Peyer's patch (tissue), 4 donors: ENCODE results near the gene TRIM37. TPM values are rescaled to one million over a fixed set of nuclear protein-coding genes. Genes with fewer than 3 reads are reported as not detected.
A peak's percentile ranks its signal among the peaks of the same experiment; 100 is the strongest.
"Not testable (repeated sequence)": the region's sequence is repeated elsewhere in the genome, so short reads cannot be mapped to it uniquely, and the experiment has no call there.

Experiments
- DNase-seq, 3 donors: peaks; one replicate each; pipeline ENCODE4 v3.0.0-alpha.2; 2017 to 2019
- H3K27ac ChIP-seq, 4 donors: fragments of 200-600 bp; sonication (generic); one replicate each; pipeline ENCODE4 v1.5.1; 2016 to 2019
- H3K27me3 ChIP-seq, 2 donors: fragments of 200-600 bp; sonication (generic); one replicate each; pipeline ENCODE4 v1.5.1; 2019
- H3K36me3 ChIP-seq, 3 donors: fragments of 200-600 bp; sonication (generic); one replicate each; pipeline ENCODE4 v1.5.1; 2016 to 2019
- H3K4me1 ChIP-seq, 4 donors: fragments of 200-600 bp; sonication (generic); one replicate each; pipeline ENCODE4 v1.5.1; 2016 to 2019
- H3K4me3 ChIP-seq, 4 donors: fragments of 200-600 bp; sonication (generic); 1 replicate in 3 of 4; 2 replicates in 1 of 4; pipeline ENCODE4 v1.5.1; 2016 to 2019; ENCODE audit warnings: mild to moderate bottlenecking in 1 of 4
- H3K9me3 ChIP-seq, 4 donors: fragments of 200-600 bp; sonication (generic); one replicate each; pipeline ENCODE4 v1.5.1; 2016 to 2019; ENCODE audit warnings: mild to moderate bottlenecking in 1 of 4
- CTCF ChIP-seq, 6 experiments: fragments of 450-650 bp in 4 of 6; fragments of 200-600 bp in 2 of 6; sonication (generic) in 1 of 6; IDR thresholded peaks; one replicate each; pipeline ENCODE4 v1.5.1; 2017 to 2019; ENCODE audit warnings: antibody characterized with exemption in 6 of 6, mild to moderate bottlenecking in 3 of 6, moderate library complexity in 1 of 6
- POLR2A ChIP-seq, 2 donors: fragments of 450-650 bp; IDR thresholded peaks; one replicate each; pipeline ENCODE4 v1.5.1; 2017; ENCODE audit warnings: antibody characterized with exemption in 2 of 2, mild to moderate bottlenecking in 2 of 2, moderate library complexity in 2 of 2
- total RNA-seq, 4 donors: library from RNA; depleted of rRNA; stranded (reverse); fragments of >200 nt; gene quantifications; one replicate each; pipeline ENCODE4 v1.1.0, GENCODE V29; 2016

Gene TRIM37
- total RNA-seq, 4 donors from 2014 or later, result 9.8 to 31.4 (median 14.7) TPM

GRCh38 chr17:58968426-58969061 lies 138.1 kb downstream of the TRIM37 start:
- H3K36me3 ChIP-seq, result no peaks in the 10 kb centered on the region
- H3K4me3 ChIP-seq, result no peak overlapping the region
- no peak for TF ChIP-seq CTCF (IDR thresholded peaks at IDR 0.05)
- TF ChIP-seq POLR2A (IDR thresholded peaks at IDR 0.05), result no peak

GRCh38 chr17:58966208-58966607 lies 140.5 kb downstream of the TRIM37 start:
- H3K27ac ChIP-seq, result no peak overlapping the region
- no peaks in the 10 kb centered on the region for H3K36me3 ChIP-seq
- no peaks in the 10 kb centered on the region for H3K9me3 ChIP-seq
- no peak overlapping the region for H3K4me3 ChIP-seq
- H3K27me3 ChIP-seq, result no peaks in the 10 kb centered on the region
- DNase-seq, result no peak
- TF ChIP-seq POLR2A (IDR thresholded peaks at IDR 0.05) (no peak), CTCF (IDR thresholded peaks at IDR 0.05) (no peak)
- H3K4me1 ChIP-seq, result no peaks in the 10 kb centered on the region

More at GRCh38 chr17:58968426-58969061, 138.1 kb downstream of the TRIM37 start:
- Histone ChIP-seq H3K4me1 (no peaks in the 10 kb centered on the region), H3K27me3 (no peaks in the 10 kb centered on the region), H3K27ac (no peak overlapping the region), H3K9me3 (no peaks in the 10 kb centered on the region)
- DNase-seq, result no peak

GRCh38 chr17:58965221-58965620 lies 141.5 kb downstream of the TRIM37 start:
- Histone ChIP-seq H3K36me3 (no peaks in the 10 kb centered on the region), H3K9me3 (no peaks in the 10 kb centered on the region), H3K4me3 (no peak overlapping the region), H3K27me3 (no peaks in the 10 kb centered on the region), H3K4me1 (no peaks in the 10 kb centered on the region), H3K27ac (no peak overlapping the region)
- TF ChIP-seq CTCF (IDR thresholded peaks at IDR 0.05) (no peak), POLR2A (IDR thresholded peaks at IDR 0.05) (no peak)
- DNase-seq, result no peak

- Histone ChIP-seq H3K4me1 (no peaks in the 10 kb centered on the region), H3K27ac (no peak overlapping the region), H3K27me3 (no peaks in the 10 kb centered on the region), H3K9me3 (no peaks in the 10 kb centered on the region), H3K4me3 (no peak overlapping the region), H3K36me3 (no peaks in the 10 kb centered on the region)
- no peak for DNase-seq
- peak in 3 of 6 experiments; percentile 18 to 43 (median 35) for TF ChIP-seq CTCF (IDR thresholded peaks at IDR 0.05)
- TF ChIP-seq POLR2A (IDR thresholded peaks at IDR 0.05), result no peak
These were observed 146.6 kb downstream of the TRIM37 start for GRCh38 chr17:58960068-58960467.

GRCh38 chr17:58957725-58958073 lies 149.0 kb downstream of the TRIM37 start:
- not testable (repeated sequence) for H3K9me3 ChIP-seq, DNase-seq, H3K27me3 ChIP-seq, H3K4me1 ChIP-seq, H3K36me3 ChIP-seq, H3K4me3 ChIP-seq, H3K27ac ChIP-seq

GRCh38 chr17:58956997-58957724 lies 149.5 kb downstream of the TRIM37 start:
- TF ChIP-seq POLR2A (IDR thresholded peaks at IDR 0.05), result no peak
- no peak for TF ChIP-seq CTCF (IDR thresholded peaks at IDR 0.05)
- Histone ChIP-seq H3K9me3 (no peaks in the 10 kb centered on the region), H3K36me3 (no peaks in the 10 kb centered on the region), H3K27me3 (no peaks in the 10 kb centered on the region), H3K4me1 (no peaks in the 10 kb centered on the region), H3K27ac (no peak overlapping the region), H3K4me3 (no peak overlapping the region)
- no peak for DNase-seq

GRCh38 chr17:58954358-58954757 lies 152.3 kb downstream of the TRIM37 start:
- DNase-seq, H3K27me3 ChIP-seq, H3K4me3 ChIP-seq, H3K27ac ChIP-seq, H3K36me3 ChIP-seq, H3K4me1 ChIP-seq: not testable (repeated sequence)
- peaks cover 0 to 12% (median 5%) of the 10 kb centered on the region in 4 donors for H3K9me3 ChIP-seq
